HG02943 (cell line): ENCODE results near the gene KRTAP22-2.

Experiments
- ATAC-seq: cut with Tn5 transposase; IDR thresholded peaks from one replicate; pipeline ENCODE4 v1.9.1; 2021; ENCODE audit warnings: mild to moderate bottlenecking, low read depth, moderate library complexity; ENCODE audit not compliant: unreplicated experiment

KRTAP22-2 gene

GRCh38 chr21:30563630-30564029 lies 26.6 kb downstream of the KRTAP22-2 start:
- ATAC-seq, result no peak

GRCh38 chr21:30563072-30563471 lies 27.1 kb downstream of the KRTAP22-2 start:
- ATAC-seq, result no peak

GRCh38 chr21:30561957-30562356 lies 28.2 kb downstream of the KRTAP22-2 start:
- ATAC-seq, result no peak

- ATAC-seq, result no peak
Measured at GRCh38 chr21:30561264-30561895, 28.8 kb downstream of the KRTAP22-2 start, which contains the start of gene KRTAP19-7. TSS of gene KRTAP19-7 (minus strand) at chr21:30561314. CDS start at chr21:30561289, 25 bp downstream.

GRCh38 chr21:30555095-30555494 lies 35.1 kb downstream of the KRTAP22-2 start:
- ATAC-seq, result no peak

- no peak for ATAC-seq
Measured at GRCh38 chr21:30552782-30553181, 37.4 kb downstream of the KRTAP22-2 start.

GRCh38 chr21:30541764-30542163 lies 48.4 kb downstream of the KRTAP22-2 start, which contains the start of gene KRTAP19-6:
TSS of gene KRTAP19-6 (minus strand) at chr21:30541864. CDS start at chr21:30541833, 31 bp downstream.
- ATAC-seq, result no peak
